ENCODE data around the gene XRCC2.

The XRCC2 gene

GRCh38 chr7:152618427-152618826 is 57.5 kb downstream of the XRCC2 start:
- in situ Hi-C loops (cut with HindIII; ENCODE audit: low sequenced_read_pairs), result no loop called here
- no peak for TF ChIP-seq CTCF (IDR thresholded peaks at IDR 0.05; ENCODE audit: low read depth, low read length)
- H3K4me3 ChIP-seq (ENCODE audit: low read depth, low read length), result no peak overlapping the region
- DNase-seq (ENCODE audit: low read depth, low spot score), result no peak

- no peak for TF ChIP-seq CTCF (IDR thresholded peaks at IDR 0.05; ENCODE audit: low read depth, low read length)
- in situ Hi-C loops (cut with HindIII; ENCODE audit: low sequenced_read_pairs), result no loop called here
- no peak for DNase-seq (ENCODE audit: low read depth, low spot score)
- no peak overlapping the region for H3K4me3 ChIP-seq (ENCODE audit: low read depth, low read length)
These were observed 58.9 kb downstream of the XRCC2 start for GRCh38 chr7:152617056-152617455.

GRCh38 chr7:152615031-152615741 is 60.8 kb downstream of the XRCC2 start:
- in situ Hi-C loops (cut with HindIII; ENCODE audit: low sequenced_read_pairs), result no loop called here
- H3K4me3 ChIP-seq (ENCODE audit: low read depth, low read length), result no peak overlapping the region
- TF ChIP-seq CTCF (IDR thresholded peaks at IDR 0.05; ENCODE audit: low read depth, low read length), result no peak
- no peak for DNase-seq (ENCODE audit: low read depth, low spot score)

GRCh38 chr7:152608656-152609055 is 67.3 kb downstream of the XRCC2 start:
- TF ChIP-seq CTCF (IDR thresholded peaks at IDR 0.05; ENCODE audit: low read depth, low read length), result no peak
- no peak overlapping the region for H3K4me3 ChIP-seq (ENCODE audit: low read depth, low read length)
- in situ Hi-C loops (cut with HindIII; ENCODE audit: low sequenced_read_pairs), result no loop called here
- no peak for DNase-seq (ENCODE audit: low read depth, low spot score)

- no peak for DNase-seq (ENCODE audit: low read depth, low spot score)
- no peak overlapping the region for H3K4me3 ChIP-seq (ENCODE audit: low read depth, low read length)
- no peak for TF ChIP-seq CTCF (IDR thresholded peaks at IDR 0.05; ENCODE audit: low read depth, low read length)
- in situ Hi-C loops (cut with HindIII; ENCODE audit: low sequenced_read_pairs), result no loop called here
These were observed 67.7 kb downstream of the XRCC2 start for GRCh38 chr7:152608208-152608607.

- no peak for TF ChIP-seq CTCF (IDR thresholded peaks at IDR 0.05; ENCODE audit: low read depth, low read length)
- no peak for DNase-seq (ENCODE audit: low read depth, low spot score)
- in situ Hi-C loops (cut with HindIII; ENCODE audit: low sequenced_read_pairs), result no loop called here
- no peak overlapping the region for H3K4me3 ChIP-seq (ENCODE audit: low read depth, low read length)
These were observed 68.9 kb downstream of the XRCC2 start for GRCh38 chr7:152607007-152607406.
